Activated T-cell treated with anti-CD3 and anti-CD28 coated beads, Interleukin-2, amount 50 U/mL, for 1 hour (primary cell): ENCODE results near the gene TMEM181.
"Not testable (repeated sequence)": the region's sequence is repeated elsewhere in the genome, so short reads cannot be mapped to it uniquely, and the experiment has no call there.

ENCODE experiments used
- DNase-seq: peaks from one replicate; pipeline ENCODE4 v3.0.0-alpha.2; 2020

Gene TMEM181

GRCh38 chr6:158644231-158645063 lies 84.6 kb downstream of the TMEM181 start, which contains the start of gene DYNLT1:
DYNLT1 (minus strand) TSS chr6:158644743; CDS start chr6:158644708, 35 bp downstream.
- DNase-seq, result peak; percentile 93

- DNase-seq, result no peak
These were observed 85.5 kb downstream of the TMEM181 start for GRCh38 chr6:158645064-158646022.

GRCh38 chr6:158646023-158646910 lies 86.4 kb downstream of the TMEM181 start:
- no peak for DNase-seq

GRCh38 chr6:158647501-158647900 lies 87.6 kb downstream of the TMEM181 start:
- DNase-seq, result no peak

DNA sequence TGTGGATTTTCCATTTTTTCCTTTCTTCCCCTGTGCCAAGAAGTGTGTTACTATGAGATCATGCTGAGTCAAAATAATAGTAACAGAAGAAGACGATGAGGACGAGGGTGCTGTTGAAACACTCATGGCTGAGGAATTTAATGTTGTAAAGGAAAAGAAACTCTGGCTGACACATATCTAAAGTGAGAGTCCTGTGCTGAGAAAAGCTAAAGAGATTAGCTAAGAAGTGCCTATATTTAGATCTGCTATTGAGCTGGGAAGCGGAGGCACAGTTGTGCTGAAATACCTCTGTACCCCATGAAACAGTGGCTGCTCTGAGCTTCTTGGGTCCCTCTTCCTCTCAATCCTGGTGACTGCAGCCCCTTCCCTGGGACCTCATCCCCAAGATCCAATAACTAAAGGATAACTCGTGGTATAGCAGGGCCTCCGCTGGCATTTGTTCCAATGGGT lies 88.8 kb downstream of the TMEM181 start:
- DNase-seq, result no peak

DNA sequence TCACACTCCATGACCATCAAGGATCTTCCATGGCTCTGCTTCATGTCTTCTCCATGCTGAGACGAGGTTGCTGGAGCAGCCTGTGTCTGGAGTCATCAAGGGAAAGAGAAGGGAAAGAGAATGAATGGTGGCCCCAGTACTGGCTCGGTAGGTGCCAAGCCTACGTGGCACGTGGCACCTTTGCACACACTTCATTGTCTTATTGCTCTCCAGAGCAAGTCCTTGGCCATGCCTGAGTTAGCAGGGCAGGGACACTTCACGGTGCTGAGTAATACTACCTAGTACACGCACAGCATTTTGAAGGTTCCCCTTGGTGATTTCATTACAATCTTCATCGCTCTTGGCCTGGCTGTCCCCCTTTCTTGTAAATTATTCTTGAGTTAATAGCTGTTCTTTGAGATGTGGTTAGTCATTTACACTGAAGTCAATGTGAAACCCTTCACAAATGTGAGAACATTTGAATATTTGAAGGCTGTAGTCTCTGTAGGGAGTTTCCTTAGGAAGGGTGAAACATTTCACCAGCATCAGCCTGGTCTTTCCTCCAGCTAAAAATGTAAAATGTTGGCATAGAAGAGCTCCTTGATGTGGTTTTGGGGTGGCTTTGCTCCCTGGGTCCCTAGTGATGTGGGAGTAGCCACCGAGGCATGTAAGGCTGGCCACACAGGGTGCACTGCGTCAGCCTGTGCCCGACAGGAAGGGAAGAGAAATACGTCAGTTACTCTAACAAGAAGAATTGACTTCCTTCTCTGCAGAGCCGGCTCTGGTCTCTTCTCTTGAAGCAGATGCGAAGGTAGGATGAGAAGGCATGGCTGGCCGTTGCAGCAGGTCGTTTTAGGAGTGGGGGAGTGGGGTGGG lies 89.6 kb downstream of the TMEM181 start, which contains the start of gene SYTL3:
SYTL3 (plus strand) TSS at position 766 of the 855 bp plus-strand sequence. CDS start 13,215 bp downstream, outside the sequence.
- peak; percentile 79 for DNase-seq

GRCh38 chr6:158651981-158652737 lies 92.3 kb downstream of the TMEM181 start:
- not testable (repeated sequence) for DNase-seq

- peak; percentile 84 for DNase-seq
These were observed 93.9 kb downstream of the TMEM181 start for GRCh38 chr6:158653577-158654354.

DNA sequence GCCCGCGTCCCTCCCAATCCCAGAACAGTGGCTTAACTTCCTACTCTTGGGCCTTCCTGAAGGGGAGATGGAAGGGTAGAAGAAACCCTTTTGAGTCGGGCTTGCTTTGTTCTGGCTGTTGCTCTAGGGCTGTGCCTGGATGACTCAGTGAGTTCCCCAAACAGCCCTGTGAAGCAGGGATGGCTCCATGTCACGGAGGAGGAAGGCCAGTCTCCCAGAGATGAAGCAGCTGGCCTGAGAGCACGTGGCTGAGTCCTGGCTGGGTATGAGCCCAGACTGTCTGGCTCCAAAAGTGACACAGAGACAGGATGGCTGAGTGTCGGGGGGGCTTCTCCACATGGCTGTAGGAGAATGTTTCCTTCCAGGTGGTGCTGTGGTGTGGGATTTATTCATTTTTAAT lies 94.6 kb downstream of the TMEM181 start:
- no peak for DNase-seq

GRCh38 chr6:158654960-158655489 lies 95.1 kb downstream of the TMEM181 start:
- no peak for DNase-seq

- DNase-seq, result no peak
These were observed 95.9 kb downstream of the TMEM181 start for GRCh38 chr6:158655569-158656450.

- not testable (repeated sequence) for DNase-seq
These were observed 97.1 kb downstream of the TMEM181 start for GRCh38 chr6:158656986-158657385.

DNA sequence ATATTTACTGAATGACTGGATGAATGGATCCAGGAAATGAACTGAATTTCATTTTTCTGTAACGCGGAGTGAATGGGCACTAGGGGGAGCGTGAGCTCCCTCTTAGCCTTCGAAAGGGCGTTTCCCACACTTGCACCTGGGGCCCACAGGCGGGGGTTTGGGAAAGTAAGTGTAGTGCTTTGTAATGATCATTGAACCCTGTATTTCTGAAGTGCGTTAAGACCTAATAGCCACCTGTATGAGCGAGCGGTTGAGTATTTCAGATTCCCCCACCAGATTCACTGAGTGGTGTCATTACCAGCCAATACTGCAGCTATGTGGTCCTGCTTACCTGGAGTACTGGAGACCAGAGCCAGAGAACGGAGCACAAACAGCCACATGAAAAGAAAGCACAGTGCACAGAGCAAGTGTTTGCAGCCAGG lies 100.5 kb downstream of the TMEM181 start:
- peak; percentile 60 for DNase-seq

- no peak for DNase-seq
These were observed 101.3 kb downstream of the TMEM181 start for GRCh38 chr6:158661156-158661685.

- DNase-seq, result no peak
These were observed 102.7 kb downstream of the TMEM181 start for GRCh38 chr6:158662607-158662953.

- no peak for DNase-seq
These were observed 103.2 kb downstream of the TMEM181 start for GRCh38 chr6:158662954-158663624.

DNA sequence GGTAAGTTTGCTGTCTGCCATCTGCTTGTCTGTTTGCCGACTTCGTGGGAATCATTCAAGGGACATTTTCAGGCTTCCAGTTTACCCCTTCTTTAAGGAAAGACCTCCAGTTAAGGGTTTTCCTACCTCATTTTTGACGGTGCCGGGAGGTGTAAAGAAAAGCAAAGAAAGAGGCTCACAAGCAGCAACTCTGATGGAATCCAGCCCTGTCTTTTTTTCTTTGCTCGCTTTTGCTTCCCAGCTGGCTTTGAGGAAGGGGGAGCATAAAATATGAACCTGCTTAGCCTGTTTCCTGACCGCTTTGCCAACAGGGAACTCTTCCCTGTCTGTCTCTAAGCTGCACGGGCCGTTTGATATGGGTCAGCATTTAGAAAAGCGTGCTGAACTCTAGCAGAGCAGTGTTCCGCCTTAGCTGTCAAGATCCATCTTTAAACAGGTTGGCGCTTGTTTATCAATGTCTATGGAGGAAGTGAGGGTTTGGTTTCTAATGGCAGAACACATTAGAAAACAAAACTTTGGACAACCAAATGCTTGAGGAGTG lies 103.8 kb downstream of the TMEM181 start:
- DNase-seq, result no peak
